Activated CD4-positive, alpha-beta T cell treated with anti-CD3 and anti-CD28 coated beads, Interleukin-2, amount 10 ng/mL, durations not matched to agents 24 days and 14 days (primary cell): ENCODE results near the gene FLRT3. TPM values are rescaled to one million over a fixed set of nuclear protein-coding genes. Genes with fewer than 3 reads are reported as not detected.

Experiments used
- DNase-seq: peaks from one replicate; pipeline ENCODE4 v3.0.0; 2022
- H3K27ac Mint-ChIP-seq: one replicate; pipeline ENCODE4 v1.8.0; 2022; ENCODE audit warnings: mild to moderate bottlenecking, mixed read lengths
- H3K27me3 Mint-ChIP-seq: one replicate; pipeline ENCODE4 v1.8.0; 2022; ENCODE audit warnings: mixed read lengths
- H3K36me3 Mint-ChIP-seq: one replicate; pipeline ENCODE4 v1.8.0; 2022; ENCODE audit warnings: low read depth, mild to moderate bottlenecking, mixed read lengths
- H3K4me1 Mint-ChIP-seq: one replicate; pipeline ENCODE4 v1.8.0; 2021; ENCODE audit warnings: mixed read lengths
- H3K4me3 Mint-ChIP-seq: one replicate; pipeline ENCODE4 v1.8.0; 2022; ENCODE audit warnings: mild to moderate bottlenecking, moderate library complexity, mixed read lengths
- H3K9me3 Mint-ChIP-seq: one replicate; pipeline ENCODE4 v1.8.0; 2021; ENCODE audit warnings: mixed read lengths
- intact Hi-C: fragments of 100-400 bp; cut with micrococcal nuclease; formaldehyde crosslinking; loops from one replicate; pipeline ENCODE4 v1.15.1; 2023
- total RNA-seq: library from RNA; stranded (reverse); gene quantifications from 2 replicates; pipeline ENCODE4 v1.2.3, GENCODE V29; 2022

The FLRT3 gene
- total RNA-seq, 1 donor from 2014 or later = not detected

- no peak overlapping the region for H3K27ac Mint-ChIP-seq
- H3K4me1 Mint-ChIP-seq = no peaks in the 10 kb centered on the region
- H3K27me3 Mint-ChIP-seq = no peaks in the 10 kb centered on the region
- H3K9me3 Mint-ChIP-seq = peaks cover 4% of the 10 kb centered on the region
- H3K4me3 Mint-ChIP-seq = no peak overlapping the region
- DNase-seq = no peak
- intact Hi-C loops = no loop called here
- no peaks in the 10 kb centered on the region for H3K36me3 Mint-ChIP-seq
Measured at GRCh38 chr20:14303106-14303505, 34.3 kb downstream of the FLRT3 start.

GRCh38 chr20:14299831-14300230 lies 37.6 kb downstream of the FLRT3 start:
- no peak overlapping the region for H3K4me3 Mint-ChIP-seq
- H3K9me3 Mint-ChIP-seq = peaks cover 3% of the 10 kb centered on the region
- no peak for DNase-seq
- intact Hi-C loops = no loop called here
- H3K4me1 Mint-ChIP-seq = no peaks in the 10 kb centered on the region
- no peaks in the 10 kb centered on the region for H3K36me3 Mint-ChIP-seq
- H3K27ac Mint-ChIP-seq = no peak overlapping the region
- no peaks in the 10 kb centered on the region for H3K27me3 Mint-ChIP-seq

DNA sequence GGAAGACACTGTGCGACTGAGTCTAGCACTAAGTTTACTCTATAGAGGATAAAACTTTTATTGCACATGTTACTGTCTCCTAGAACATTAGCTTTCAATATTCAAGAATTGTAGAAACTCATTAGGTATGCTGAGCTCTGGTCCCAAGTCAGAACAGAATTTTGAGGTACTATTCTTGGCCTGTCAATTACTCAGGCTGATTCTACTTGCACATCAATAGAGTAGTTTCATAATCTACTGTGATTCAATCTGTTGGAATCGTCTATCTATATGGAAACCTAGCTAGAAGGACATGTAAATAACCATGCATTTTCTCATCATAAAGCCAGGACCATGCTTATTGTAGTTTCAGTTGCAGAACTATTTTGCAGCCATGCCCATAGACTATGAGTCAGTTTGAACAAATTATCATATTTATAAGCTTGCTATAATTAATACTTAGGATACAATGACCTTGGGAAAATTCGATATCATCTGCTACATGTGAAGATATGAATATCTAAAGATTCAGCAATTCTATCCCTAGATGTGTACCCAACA lies 41.6 kb downstream of the FLRT3 start:
- Mint-ChIP-seq H3K36me3 (no peaks in the 10 kb centered on the region), H3K27ac (no peak overlapping the region), H3K4me1 (no peaks in the 10 kb centered on the region), H3K9me3 (peaks cover 3% of the 10 kb centered on the region), H3K27me3 (no peaks in the 10 kb centered on the region), H3K4me3 (no peak overlapping the region)
- DNase-seq = no peak
- intact Hi-C loops = no loop called here

- intact Hi-C loops = no loop called here
- H3K9me3 Mint-ChIP-seq = peaks cover 3% of the 10 kb centered on the region
- no peak overlapping the region for H3K4me3 Mint-ChIP-seq
- DNase-seq = no peak
- no peaks in the 10 kb centered on the region for H3K36me3 Mint-ChIP-seq
- no peak overlapping the region for H3K27ac Mint-ChIP-seq
- no peaks in the 10 kb centered on the region for H3K4me1 Mint-ChIP-seq
- no peaks in the 10 kb centered on the region for H3K27me3 Mint-ChIP-seq
Measured at GRCh38 chr20:14295238-14295637, 42.2 kb downstream of the FLRT3 start.

GRCh38 chr20:14291502-14291901 lies 45.9 kb downstream of the FLRT3 start:
- H3K27me3 Mint-ChIP-seq = no peaks in the 10 kb centered on the region
- no peak overlapping the region for H3K27ac Mint-ChIP-seq

GRCh38 chr20:14288341-14289330 lies 48.8 kb downstream of the FLRT3 start:
- Mint-ChIP-seq H3K4me3 (no peak overlapping the region), H3K4me1 (no peaks in the 10 kb centered on the region), H3K36me3 (no peaks in the 10 kb centered on the region), H3K27me3 (no peaks in the 10 kb centered on the region), H3K9me3 (peaks cover 6% of the 10 kb centered on the region), H3K27ac (no peak overlapping the region)
- DNase-seq = no peak
- intact Hi-C loops = no loop called here

More at GRCh38 chr20:14291502-14291901, 45.9 kb downstream of the FLRT3 start:
- DNase-seq = no peak
- Mint-ChIP-seq H3K4me3 (no peak overlapping the region), H3K4me1 (no peaks in the 10 kb centered on the region), H3K9me3 (peaks cover 3% of the 10 kb centered on the region), H3K36me3 (no peaks in the 10 kb centered on the region)
- intact Hi-C loops = no loop called here

DNA sequence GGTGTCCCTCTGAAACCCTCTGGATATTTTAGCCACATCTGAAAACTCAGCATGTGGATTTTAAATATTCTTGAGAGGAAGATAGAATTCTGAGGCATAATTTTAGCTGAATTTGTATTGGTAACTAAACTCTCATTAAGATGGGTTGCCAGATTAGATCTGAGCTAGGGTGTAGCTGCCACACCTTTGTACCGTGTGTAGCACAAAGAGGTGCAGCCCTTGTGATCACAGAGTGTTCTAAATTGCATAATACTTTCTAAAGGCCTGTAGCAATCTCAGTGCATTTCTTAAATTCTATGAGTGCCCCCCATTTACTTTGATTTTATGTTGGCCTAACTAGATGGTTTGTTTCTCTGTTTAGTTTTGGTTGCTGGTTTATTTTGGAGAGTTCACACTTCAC lies 53.0 kb downstream of the FLRT3 start:
- Mint-ChIP-seq H3K36me3 (no peaks in the 10 kb centered on the region), H3K4me1 (no peaks in the 10 kb centered on the region), H3K27me3 (no peaks in the 10 kb centered on the region), H3K4me3 (no peak overlapping the region), H3K27ac (no peak overlapping the region), H3K9me3 (peaks cover 3% of the 10 kb centered on the region)
- DNase-seq = no peak
- intact Hi-C loops = no loop called here

GRCh38 chr20:14282140-14282539 lies 55.3 kb downstream of the FLRT3 start:
- H3K4me1 Mint-ChIP-seq = no peaks in the 10 kb centered on the region
- no peak for DNase-seq
- no peaks in the 10 kb centered on the region for H3K27me3 Mint-ChIP-seq
- no peak overlapping the region for H3K4me3 Mint-ChIP-seq
- H3K27ac Mint-ChIP-seq = no peak overlapping the region
- no peaks in the 10 kb centered on the region for H3K36me3 Mint-ChIP-seq
- peaks cover 3% of the 10 kb centered on the region for H3K9me3 Mint-ChIP-seq
- intact Hi-C loops = no loop called here
